NCI-H524 treated with DMSO at 0.1 percent for 48 hours (cell line): ENCODE measurements around the gene A1BG.
"Not testable (repeated sequence)": the region's sequence is repeated elsewhere in the genome, so short reads cannot be mapped to it uniquely, and the experiment has no call there.

Experiments
- DNase-seq: peaks from one replicate; lab custom pipeline; 2025; lab: John Stamatoyannopoulos, UW

The A1BG gene

DNA sequence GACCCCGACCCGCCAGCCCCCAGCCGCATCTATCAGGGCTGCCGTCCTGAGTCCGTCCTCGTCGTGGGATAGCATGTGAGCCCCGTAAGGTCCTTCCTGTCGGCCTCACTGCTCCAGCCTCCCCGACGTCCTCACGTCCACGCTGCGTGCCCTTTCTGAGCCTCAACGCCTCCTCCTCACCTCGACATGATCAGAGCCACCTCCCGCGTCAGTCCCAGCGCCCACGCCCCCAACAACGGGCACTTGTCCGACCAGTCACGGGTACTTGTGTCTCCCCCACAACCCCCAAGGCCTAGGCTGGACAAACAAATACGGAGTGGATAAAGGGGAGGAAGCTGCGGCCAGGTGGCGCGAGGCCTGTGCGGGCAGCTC, 8.6 kb upstream of the A1BG start:
- DNase-seq, result no peak

DNA sequence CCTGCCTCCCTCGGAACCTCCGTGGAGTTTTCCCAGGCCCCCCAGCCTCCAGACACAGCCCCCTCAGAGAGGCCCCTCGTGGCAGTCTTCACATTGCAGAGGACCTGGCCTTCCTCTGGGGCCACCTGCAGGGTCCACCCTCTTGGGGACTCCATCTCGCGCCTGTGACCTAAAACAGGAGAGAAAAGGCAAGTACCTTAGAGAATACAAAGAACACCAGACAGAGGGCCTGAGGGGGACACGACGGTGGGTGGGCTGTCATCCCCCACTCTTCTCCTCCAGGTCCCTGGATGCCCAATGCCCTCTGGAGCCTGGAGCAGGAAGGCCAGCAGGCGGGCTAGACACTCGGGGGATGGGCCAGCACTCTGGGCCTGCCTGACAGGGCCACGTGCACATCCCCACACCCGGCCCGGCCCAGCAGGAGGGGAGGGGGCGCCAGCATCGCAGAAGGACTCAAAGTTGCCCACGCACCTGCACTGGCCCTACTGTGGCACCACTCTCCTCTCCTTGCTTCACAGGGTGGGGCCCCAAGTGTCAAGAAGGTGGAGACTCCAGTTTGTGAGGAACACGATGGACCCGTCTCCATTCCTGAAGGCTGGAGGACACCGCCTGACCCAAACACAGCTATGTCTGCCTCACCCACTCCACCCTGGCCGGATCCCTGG, 4.3 kb upstream of the A1BG start:
- DNase-seq, result no peak

DNA sequence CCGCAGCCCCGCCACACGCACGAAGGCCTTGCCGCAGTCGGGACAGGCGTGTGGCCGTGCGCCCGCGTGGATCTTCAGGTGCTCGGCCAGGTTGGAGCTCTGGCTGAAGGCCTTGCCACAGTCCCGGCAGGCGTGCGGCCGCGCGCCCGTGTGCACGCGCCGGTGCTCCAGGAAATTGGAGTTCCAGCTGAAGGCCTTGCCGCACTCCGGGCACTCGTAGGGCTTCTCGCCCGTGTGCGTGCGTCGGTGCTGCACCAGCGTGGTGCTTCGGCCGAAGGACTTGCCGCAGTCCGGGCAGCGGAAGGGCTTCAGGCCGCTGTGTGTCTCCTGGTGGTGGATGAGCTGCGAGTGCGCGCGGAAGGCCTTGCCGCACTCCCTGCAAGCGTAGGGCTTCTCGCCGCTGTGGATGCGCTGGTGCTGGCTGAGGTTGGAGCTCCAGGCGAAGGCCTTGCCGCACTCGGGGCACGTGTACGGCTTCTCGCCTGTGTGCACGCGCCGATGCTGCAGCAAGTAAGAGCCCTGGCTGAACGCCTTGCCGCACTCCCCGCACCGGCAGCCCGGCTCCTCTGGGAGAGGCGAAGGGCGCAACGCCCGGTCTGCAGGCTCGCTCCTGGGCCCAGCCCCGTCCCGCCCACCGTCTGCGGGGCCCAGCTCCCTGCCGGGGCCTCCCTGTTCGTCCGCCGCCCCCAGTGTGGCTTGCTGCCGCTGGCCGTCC, 3.6 kb upstream of the A1BG start:
- no peak for DNase-seq

DNA sequence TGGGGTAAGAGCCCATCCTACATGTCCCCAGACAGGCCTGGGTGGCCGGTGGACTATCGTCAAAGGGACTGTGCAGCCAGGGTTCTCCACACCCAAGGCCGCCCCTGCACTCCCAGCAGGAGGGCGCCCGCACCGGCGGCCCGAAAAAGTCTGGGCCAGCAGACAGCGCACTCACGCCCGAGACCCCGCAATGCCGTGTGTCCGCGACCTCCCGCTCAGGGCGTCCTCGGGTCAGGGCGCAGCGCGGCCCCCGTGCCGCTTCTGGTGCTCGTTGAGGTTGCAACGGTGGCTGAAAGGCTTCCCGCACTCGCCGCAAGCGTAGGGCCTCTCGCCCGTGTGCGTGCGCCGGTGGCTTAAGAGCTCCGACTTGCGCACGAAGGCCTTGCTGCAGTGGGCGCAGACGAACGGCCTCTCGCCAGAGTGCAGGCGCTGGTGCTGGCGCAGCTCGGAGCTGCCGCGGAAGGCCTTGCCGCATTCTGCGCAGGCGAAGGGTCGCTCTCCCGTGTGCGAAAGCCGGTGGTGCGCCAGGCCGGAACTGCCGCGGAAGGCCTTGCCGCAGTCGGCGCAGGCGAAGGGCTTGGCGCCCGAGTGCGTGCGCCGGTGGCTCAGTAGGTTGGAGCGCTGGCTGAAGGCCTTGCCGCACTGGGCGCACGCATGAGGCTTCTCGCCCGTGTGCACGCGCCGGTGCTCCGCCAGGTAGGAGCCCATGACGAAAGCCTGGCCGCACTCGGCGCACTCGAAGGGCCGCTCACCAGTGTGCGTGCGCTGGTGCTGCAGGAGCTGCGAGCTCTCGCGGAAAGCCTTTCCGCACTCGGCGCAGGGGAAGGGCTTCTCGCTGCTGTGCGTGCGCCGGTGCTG, 2.8 kb upstream of the A1BG start:
- DNase-seq, result no peak

DNA sequence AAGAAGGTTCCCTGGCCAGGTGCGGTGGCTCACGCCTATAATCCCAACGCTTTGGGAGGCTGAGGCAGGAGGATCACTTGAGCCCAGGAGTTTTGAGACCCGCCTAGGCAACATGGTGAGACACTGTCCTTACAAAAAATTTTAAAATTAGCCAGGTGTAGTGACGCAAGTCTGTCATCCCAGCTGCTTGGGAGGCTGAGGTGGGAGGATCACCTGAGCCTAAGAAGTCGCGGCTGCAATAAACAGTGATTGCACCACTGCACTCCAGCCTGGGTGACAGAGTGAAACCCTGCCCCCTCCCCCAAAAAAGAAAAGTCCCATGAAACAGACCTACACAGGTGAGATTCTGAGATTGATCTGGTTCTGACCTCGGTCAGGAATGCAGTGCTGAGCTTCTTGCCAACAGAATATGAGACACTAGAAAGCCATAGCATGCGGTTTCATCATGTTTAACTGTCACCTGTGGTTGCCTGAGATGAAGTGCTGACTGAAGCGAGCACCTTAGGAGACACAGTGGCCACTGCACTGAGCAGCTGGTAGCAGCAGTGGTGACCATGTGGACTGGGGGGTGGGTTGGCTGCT, 2.0 kb upstream of the A1BG start:
- no peak for DNase-seq

DNA sequence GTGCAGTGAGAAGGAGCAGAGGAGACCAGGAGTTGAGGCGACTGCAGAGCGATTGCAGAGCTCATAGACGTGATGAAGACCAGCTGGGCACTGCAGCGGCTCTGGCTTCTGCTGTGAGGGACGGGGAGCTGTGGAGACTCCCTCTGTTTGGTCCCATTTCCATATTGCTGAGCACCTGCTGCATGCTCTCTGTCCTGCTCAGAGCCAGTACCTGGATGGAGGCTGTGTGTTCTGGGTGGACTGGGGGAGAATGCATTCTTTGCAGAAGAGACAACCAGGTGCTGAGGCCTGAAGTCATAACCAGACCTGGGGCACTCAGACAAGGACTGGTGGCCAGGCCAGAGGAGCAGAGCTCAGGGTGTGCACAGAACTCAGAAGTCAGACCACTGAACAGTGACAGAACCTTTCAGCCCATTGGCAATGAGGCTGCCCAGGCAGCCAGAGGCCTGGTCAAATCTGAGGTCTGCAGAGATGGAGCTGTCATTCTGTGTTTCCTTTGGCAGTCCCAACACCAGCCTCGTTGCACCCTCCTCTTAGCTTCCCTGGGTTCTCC, 1.3 kb upstream of the A1BG start:
- no peak for DNase-seq

DNA sequence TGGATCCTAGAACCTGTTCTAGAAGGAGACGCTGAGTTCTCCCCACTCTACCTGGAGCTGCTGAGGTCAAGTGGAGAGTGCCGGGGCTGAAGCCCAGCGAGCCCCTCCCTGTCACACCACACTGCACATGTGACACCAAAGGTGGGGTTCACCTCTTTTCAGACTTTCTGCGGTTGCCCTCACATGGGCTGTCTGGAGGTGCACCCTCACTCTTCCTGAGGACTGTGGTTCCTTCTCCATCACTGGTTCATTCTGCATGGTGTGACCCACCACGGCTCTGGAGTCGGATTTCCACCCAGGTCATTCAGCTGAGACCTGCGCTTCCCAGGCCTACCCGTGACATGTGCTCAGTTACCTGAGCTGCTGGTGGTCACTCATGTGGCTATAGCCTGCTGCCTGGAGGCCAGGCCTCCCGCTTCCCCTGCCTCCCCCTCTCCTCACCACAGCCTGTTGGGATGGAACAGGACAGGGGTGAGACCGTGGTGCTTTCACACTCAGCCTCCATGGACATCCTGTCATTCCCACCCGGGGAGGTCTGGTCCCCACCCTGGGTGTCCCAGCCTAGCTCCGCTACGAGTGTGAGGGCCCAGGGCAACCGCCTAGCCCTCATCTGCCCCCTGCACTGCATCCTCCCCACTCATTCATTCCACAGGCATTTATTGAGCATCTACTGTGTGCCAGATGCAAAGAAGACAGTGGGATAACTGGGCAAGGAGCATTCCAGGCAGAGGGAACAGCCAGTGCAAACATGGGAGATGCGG, 605 bp upstream of the A1BG start:
- no peak for DNase-seq

DNA sequence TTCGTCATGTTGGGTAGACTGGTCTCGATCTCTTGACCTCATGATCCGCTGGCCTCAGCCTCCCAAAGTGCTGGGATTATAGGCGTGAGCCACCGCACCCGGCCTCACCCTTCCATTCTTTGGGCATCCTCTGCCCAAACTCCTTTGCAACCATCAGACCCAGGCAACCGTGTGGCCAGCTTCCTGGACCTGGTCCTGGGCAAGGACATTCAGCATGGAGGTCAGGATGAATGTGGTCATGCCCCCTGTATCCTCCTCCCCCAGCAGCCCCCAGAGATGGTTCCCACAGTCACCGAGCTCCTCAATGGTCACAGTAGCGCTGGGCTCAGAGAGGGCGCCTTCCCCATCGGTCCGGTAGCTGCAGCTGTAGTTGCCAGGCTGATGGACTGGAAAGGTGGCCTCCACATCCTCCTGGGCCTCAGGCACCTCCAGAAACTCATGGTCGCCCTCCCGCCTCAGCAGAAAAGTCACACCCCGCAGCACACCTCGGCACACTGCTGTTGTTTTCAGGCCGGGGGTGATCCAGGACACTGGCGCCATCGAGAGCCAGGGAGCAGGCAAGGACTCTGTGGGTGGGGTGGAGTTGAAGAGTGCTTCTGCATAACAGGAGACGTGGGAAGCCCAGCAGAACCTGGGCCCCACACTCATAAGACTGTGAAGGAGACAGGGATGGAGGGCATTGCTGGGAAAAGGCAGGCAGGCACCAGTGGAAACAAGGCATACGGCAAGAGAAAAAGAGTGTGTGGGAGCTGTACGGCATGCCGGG, 1.1 kb downstream of the A1BG start:
- no peak for DNase-seq

DNA sequence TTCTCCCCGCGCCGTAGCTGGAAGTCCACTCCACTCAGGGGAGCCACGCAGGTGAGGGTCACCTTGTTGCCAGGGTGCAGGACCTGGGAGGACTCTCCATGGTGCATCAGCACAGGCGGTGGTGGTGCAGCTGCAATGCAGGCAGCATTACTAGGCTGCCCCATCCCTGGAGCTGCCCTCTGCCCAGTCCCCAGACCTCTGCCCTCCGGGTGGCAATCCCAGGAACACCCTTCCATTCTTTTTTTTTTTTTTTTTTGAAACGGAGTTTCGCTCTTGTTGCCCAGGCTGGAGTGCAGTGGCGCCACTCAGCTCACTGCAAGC, 1.8 kb downstream of the A1BG start:
- no peak for DNase-seq

DNA sequence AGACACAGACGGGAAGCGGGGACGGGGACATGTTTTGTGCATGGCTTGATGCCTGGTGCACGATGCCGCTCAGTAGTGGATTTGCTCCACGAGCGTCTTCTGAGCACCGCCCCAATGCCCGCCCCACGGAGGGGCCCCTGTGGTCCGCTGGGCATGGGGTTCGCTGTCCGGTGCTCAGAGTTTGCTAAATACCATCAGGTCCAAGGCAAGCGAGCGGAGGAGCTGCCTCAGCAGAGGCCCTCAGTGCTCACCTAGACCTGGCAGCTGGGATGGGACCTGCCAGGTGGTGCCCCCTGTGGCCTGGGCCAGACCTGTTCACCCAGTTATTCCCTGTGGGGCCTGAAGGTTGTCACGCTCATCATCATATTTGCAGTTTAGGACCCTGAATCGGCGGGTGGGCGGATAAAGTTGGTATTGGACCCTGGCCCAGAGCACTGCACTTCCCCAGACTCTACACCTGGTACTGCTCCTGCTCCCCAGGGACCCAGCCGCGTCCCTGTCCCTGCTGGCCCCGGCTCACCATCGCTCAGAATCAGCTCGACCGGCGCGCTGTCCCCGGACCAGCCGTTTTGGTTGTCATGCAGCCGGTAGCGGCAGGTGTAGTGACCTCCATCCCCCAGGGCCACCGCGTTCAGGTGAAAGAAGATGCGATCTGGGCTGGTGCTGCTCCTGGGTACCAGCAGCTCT, 2.3 kb downstream of the A1BG start:
- DNase-seq, result no peak

DNA sequence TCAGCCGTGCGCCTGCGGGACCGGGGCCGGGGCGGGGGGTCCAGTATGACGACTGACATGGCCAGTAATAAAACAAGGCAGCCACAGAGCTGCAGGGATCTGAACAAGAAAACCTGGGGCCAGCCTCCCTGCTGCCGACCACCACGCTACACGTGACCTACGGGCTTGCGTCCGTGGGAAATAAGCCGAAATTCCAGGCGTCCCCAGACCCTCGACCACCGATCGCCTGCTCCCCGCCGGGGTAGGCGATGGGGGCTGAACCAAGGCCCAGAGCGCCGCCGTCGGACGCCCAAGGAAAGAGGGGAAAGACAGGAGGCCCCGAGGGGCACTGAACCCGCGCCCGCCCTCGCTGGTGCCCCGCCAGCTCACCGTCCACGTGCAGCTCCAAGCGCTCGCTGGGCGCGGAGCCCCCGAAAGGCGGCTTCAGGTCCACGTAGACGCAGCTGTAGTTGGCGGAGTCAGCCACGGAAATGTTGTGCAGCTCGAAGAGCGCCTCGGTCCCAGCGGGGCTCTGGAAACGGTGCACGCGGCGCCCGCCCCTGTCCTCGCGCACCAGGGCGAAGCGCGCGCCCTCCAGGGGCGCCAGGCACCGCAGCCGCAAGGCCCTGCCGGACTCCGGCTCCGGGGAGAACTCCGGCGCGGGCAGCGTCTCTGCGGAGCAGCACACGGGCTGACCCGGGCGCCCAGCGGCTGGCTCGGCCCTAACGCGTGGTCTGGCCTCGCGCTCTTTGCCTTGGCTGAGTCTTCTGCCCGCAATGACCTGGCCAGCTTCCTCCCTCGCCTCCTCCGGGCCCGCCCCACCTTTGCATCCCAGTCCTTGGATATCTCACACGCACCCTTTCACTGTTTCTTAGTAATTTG, 3.1 kb downstream of the A1BG start:
- no peak for DNase-seq

DNA sequence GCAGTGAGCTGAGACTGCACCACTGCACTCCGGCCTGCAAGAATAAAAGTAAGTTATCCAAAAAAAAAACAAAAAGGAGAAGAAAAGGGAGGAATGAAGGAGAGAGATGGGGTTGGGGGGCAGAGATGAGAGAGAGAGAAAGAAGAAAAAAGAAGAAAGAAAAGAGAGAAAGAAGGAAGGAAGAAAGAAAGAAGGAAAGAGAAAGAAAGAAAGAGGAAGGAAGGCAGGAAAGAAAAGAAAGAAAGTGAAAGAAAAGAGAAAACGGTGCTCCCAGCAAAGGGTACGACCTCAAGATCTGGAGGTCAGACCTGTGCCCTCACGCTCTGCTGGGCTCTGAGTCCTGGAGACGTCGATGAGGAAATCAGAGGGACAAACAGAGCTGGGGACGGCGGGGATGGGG, 3.7 kb downstream of the A1BG start:
- DNase-seq, result no peak

DNA sequence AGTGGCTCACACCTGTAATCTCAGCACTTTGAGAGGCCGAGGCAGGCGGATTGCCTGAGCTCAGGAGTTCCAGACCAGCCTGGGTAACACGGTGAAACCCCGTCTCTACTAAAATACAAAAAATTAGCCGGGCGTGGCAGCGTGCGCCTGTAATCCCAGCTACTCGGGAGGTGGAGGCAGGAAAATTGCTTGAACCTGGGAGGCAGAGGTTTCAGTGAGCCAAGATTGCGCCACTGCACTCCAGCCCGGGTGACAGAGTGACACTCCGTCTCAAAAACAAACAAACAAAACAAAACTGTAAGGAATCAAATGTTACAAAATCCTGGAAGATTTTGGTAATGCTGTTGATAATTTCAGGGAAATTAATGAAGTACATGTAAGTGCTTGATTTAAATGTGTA, 5.2 kb downstream of the A1BG start:
- DNase-seq, result not testable (repeated sequence)

DNA sequence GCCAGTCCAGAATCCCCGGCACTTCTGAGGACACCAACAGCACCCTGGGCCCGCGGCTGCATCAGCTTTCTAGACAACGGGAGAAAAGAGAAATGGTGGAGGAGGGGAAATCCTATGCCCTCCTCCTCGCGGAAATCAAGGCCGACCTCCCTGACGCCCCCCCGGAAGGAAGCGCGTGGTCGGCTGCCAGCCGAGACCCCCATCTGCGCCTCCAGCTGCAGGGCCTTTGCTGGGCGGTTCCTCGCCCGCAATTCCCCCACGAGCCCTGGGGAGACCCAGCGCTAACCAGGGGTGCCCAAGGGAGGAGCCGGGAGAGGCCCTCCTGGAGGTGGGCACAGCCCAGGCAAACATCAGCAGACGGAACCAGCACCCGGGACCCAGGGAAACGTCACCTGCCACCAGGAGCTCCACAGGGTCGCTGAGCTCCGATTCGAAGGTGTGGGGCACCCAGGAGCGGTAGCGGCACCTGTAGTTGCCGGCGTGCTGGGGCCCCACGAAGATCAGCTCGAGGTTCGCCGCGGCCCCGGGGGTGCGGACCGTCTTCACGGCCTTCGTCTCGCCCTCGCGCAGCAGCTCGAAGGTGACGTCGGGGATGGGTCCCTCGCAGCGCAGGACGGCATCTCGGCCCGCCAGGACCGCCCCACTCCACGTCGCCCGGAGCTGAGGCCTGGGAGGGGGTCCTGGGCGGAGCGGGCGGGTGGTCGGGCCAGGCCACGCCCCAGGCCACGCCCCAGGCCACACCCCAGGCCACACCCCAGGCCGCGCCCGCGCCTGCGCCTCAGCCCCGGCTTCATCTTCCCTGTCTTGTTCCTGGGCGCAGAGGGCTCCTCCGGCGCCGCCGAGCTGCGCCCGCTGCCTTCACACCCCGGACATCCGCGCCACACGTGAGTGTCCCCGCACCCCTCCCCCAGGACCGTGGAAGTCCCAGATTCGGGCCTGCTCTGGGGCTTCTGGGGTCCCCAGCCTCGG, 6.0 kb downstream of the A1BG start:
- DNase-seq, result no peak

DNA sequence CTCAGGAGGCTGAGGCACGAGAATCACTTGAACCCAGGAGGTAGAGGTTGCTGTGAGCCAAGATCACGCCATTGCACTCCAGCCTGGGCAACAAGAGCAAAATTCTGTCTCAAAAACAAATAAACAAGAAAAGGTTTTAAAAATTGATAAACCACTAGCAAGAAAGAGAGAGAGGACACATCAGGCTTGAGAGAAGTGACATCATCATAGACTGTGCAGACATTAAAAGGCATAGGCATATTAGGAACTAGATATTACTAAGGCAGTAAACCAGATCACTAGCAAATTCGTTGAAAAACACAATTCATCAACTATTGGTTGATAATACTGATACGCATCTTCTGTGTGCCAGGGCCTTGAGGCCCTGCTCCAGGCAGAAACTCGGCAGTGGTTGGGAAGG, 7.7 kb downstream of the A1BG start:
- no peak for DNase-seq

DNA sequence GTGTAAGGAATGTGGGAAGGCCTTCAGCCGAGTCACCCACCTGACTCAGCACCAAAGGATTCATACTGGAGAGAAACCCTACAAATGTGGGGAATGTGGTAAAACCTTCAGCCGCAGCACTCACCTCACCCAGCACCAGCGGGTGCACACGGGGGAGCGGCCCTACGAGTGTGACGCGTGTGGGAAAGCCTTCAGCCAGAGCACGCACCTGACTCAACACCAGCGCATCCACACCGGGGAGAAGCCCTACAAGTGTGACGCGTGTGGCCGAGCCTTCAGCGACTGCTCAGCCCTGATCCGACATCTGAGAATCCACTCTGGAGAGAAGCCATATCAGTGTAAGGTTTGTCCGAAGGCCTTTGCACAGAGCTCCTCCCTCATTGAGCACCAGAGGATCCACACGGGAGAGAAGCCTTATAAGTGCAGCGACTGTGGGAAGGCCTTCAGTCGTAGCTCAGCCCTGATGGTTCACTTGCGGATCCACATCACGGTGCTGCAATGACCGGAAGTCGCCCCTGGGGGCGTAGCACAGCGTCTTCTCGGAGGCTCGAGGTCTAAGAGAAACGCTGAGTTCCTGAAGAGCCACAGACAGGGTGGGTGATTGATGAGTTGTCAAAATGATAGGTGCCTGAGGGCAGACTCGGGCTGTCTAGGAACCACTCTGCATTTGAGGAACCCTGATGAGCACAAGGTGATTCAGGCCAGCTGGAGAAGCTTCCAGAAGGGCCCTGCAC, 14.3 kb downstream of the A1BG start:
- no peak for DNase-seq

DNA sequence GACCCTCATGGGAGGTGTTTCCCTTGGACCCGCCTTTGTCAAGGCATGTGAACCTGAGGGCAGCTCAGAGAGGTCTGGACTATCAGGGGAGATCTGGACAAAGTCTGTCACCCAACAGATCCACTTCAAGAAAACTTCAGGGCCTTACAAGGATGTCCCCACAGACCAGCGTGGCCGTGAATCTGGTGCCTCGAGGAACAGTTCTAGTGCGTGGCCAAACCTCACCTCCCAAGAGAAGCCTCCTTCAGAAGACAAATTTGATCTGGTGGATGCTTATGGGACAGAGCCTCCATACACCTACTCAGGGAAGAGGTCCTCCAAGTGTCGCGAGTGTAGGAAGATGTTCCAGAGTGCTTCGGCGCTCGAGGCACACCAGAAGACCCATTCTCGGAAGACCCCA, 15.0 kb downstream of the A1BG start:
- DNase-seq, result no peak

DNA sequence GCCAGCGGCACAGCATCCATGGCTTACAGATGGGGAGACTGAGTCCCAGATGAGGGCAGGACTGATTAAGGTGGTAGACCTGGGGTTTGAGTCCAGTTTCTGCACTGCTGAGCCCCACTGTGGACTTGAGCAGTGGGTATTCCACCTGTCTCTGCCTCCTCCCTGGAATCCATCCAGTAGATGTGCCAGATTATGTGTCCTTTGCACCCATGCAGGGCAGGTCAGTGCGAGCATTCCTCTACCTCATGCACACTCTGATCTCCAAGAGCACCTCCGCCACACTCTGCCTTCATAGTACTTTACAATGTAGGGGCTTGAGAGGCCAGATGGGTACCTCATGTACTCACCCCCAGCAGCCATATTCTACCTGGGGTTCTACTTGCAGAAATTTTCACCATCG, 16.5 kb downstream of the A1BG start:
- no peak for DNase-seq
